Lower lobe of right lung (tissue), 2 donors: ENCODE data around the gene C20orf202. TPM values are rescaled to one million over a fixed set of nuclear protein-coding genes. Genes with fewer than 3 reads are reported as not detected.

Experiments used
- ATAC-seq, 2 donors: fragments of 200-7000 bp; cut with Tn5 transposase; one replicate each; pipeline ENCODE4 v1.9.1; 2020 to 2022; ENCODE audit warnings: mild to moderate bottlenecking in 2 of 2, moderate library complexity in 2 of 2
- DNase-seq: peaks from one replicate; pipeline ENCODE4 v3.0.0-alpha.2; 2020
- H3K27ac ChIP-seq: fragments of 200-600 bp; one replicate; pipeline ENCODE4 v1.8.0; 2022
- H3K27me3 ChIP-seq: fragments of 200-600 bp; one replicate; pipeline ENCODE4 v1.8.0; 2022; ENCODE audit warnings: low read depth
- H3K36me3 ChIP-seq: fragments of 200-600 bp; one replicate; pipeline ENCODE4 v1.8.0; 2022; ENCODE audit warnings: mild to moderate bottlenecking
- H3K4me1 ChIP-seq: fragments of 200-600 bp; one replicate; pipeline ENCODE4 v1.8.0; 2022
- H3K4me3 ChIP-seq: fragments of 200-600 bp; one replicate; pipeline ENCODE4 v1.8.0; 2022; ENCODE audit warnings: mild to moderate bottlenecking
- H3K9me3 ChIP-seq: fragments of 200-600 bp; one replicate; pipeline ENCODE4 v1.8.0; 2022
- intact Hi-C: fragments of 100-400 bp; cut with DNase I; formaldehyde crosslinking; loops from one replicate; pipeline ENCODE4 v1.11.0; 2022
- total RNA-seq: library from RNA; stranded (reverse); fragmentation: NEBNext Ultra II Directional; extraction: Animal tissue kit (Norgen Biotek cat#: 25700); gene quantifications from one replicate; pipeline ENCODE4 v1.2.1, GENCODE V29; 2021
- TF ChIP-seq, protein P1 (sequence below): fragments of 200-600 bp; IDR thresholded peaks from one replicate; pipeline ENCODE4 v1.8.0; 2022; ENCODE audit warnings: antibody characterized with exemption, mild to moderate bottlenecking
- donor health status: DM: no; HTN: yes; CAD: no; lungs with severe emphysema.

The C20orf202 gene
- total RNA-seq, 1 donor from 2014 or later, result 2.1 TPM

DNA sequence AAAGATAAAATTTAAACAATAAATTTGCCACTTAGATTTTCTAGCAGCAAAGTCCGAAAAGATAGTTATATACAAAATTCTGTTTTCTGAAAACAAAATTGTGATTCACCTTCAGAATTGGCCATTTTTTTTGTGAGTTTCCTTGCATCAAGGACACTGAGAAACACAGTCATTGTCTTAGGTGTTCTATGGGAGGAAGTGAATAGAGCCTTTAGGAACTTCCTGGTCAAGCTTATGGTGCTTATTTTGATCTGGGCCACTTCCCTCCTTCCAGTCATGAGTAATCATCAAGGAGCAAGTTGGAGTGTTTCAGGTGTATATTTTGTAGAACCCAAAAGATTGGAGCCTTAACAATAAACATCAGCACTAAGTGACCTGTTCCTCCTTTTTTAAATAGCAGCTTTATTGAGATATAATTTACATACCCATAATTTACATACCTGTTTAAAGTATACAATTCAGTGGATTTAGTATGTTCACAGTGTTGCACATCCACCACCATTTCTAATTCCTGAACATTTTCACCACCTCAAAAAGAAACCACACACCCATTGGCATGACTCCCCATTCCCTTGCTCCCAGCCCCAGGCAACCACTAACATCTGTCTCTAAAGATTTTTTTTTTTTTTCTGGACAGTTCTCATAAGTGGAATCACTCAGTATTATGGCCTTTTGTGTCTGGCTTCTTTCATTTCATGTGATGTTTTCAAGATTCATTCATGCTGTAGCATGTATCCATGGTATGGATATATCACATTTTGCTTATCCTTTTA is 36.1 kb upstream of the C20orf202 start:
- TF ChIP-seq, protein P1, sequence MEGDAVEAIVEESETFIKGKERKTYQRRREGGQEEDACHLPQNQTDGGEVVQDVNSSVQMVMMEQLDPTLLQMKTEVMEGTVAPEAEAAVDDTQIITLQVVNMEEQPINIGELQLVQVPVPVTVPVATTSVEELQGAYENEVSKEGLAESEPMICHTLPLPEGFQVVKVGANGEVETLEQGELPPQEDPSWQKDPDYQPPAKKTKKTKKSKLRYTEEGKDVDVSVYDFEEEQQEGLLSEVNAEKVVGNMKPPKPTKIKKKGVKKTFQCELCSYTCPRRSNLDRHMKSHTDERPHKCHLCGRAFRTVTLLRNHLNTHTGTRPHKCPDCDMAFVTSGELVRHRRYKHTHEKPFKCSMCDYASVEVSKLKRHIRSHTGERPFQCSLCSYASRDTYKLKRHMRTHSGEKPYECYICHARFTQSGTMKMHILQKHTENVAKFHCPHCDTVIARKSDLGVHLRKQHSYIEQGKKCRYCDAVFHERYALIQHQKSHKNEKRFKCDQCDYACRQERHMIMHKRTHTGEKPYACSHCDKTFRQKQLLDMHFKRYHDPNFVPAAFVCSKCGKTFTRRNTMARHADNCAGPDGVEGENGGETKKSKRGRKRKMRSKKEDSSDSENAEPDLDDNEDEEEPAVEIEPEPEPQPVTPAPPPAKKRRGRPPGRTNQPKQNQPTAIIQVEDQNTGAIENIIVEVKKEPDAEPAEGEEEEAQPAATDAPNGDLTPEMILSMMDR, result no peak
- DNase-seq (no peak), ATAC-seq (no peak)
- Histone ChIP-seq H3K27me3 (no peaks in the 10 kb centered on the region), H3K36me3 (peaks cover 92% of the 10 kb centered on the region), H3K9me3 (no peaks in the 10 kb centered on the region), H3K4me3 (no peak overlapping the region), H3K27ac (no peak overlapping the region), H3K4me1 (no peaks in the 10 kb centered on the region)
- intact Hi-C loops, result no loop called here

DNA sequence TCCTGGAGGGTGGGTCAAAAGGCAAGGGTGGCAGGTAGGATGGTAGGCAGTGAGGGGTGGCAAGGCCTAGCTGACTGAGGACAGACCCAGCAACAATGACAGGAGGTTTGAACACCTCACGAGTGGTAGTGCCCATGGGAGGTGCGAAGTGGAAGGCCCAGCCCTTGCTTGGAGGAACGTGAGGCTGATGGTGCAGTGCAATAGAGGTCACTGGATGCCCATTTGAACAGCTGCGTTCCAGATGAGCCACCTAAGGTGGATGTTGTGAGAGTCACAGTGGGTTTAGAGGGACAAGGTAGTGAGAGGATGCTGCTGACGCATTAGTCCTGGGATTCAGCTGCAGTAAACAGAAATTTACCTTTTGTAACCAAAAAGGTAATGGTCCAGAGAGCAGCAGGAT is 34.0 kb upstream of the C20orf202 start:
- ATAC-seq (no peak), DNase-seq (no peak)
- H3K4me1 ChIP-seq, result no peaks in the 10 kb centered on the region
- no peak overlapping the region for H3K27ac ChIP-seq
- intact Hi-C loops, result no loop called here
- TF ChIP-seq, protein P1, result no peak
- no peak overlapping the region for H3K4me3 ChIP-seq
- no peaks in the 10 kb centered on the region for H3K27me3 ChIP-seq
- peaks cover 92% of the 10 kb centered on the region for H3K36me3 ChIP-seq
- no peaks in the 10 kb centered on the region for H3K9me3 ChIP-seq

DNA sequence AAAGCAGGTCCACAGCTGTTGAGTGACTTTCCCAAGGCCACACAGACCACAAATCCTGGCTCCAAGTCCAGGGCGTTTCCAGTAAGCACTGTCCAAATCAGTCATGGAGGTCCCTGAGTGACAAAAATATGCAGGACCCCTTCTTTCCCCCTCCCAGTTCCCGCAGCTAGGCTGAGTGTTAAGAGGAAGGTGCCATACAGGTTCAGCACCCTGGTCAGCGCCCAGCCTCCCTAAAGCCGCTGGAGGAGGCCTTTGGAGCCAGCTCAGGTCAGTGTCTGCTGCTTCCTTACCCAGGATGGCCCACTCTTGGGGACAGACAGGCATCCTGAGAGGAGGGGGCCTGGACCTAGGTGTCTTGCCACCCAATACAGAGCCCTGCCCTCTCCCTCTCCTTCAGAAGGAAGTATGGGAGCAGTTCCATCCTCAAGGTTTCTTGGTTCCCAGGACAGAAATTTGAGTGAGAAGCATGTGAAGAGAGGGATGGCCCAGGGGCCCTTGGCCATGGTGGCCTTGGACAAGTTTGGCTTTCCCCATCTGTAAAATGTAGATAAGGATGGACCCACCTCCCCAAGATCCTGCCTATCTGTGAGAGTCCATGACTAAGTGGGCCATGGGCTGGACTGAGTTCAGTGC is 31.7 kb upstream of the C20orf202 start:
- intact Hi-C loops, result no loop called here
- Histone ChIP-seq H3K9me3 (no peaks in the 10 kb centered on the region), H3K36me3 (peaks cover 82% of the 10 kb centered on the region), H3K4me3 (no peak overlapping the region), H3K27ac (no peak overlapping the region), H3K4me1 (no peaks in the 10 kb centered on the region), H3K27me3 (no peaks in the 10 kb centered on the region)
- TF ChIP-seq, protein P1, result no peak
- ATAC-seq (no peak), DNase-seq (no peak)

DNA sequence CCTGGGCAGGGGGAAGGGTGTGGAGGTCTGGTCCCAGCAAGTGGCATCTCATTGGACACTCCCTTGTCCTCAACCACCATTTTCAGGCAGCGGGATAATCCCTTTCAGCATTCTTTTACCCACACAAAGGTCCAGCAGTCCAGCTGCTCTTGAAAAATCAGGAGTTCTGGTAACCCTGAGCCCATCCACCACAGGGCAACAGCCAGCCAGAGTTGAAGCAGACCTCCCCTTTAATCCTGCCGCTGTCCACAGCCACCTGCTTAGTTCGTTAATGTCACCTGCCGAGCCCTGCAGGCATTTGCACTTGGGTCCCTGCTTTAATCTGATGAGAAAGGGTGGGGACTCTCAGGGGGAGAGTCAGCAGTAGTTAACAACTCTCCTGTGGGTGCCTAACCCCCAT is 29.6 kb upstream of the C20orf202 start:
- H3K4me3 ChIP-seq, result no peak overlapping the region
- intact Hi-C loops, result no loop called here
- H3K27me3 ChIP-seq, result no peaks in the 10 kb centered on the region
- no peaks in the 10 kb centered on the region for H3K4me1 ChIP-seq
- peaks cover 66% of the 10 kb centered on the region for H3K36me3 ChIP-seq
- no peaks in the 10 kb centered on the region for H3K9me3 ChIP-seq
- TF ChIP-seq, protein P1, result no peak
- ATAC-seq, result no peak
- H3K27ac ChIP-seq, result no peak overlapping the region
- no peak for DNase-seq

DNA sequence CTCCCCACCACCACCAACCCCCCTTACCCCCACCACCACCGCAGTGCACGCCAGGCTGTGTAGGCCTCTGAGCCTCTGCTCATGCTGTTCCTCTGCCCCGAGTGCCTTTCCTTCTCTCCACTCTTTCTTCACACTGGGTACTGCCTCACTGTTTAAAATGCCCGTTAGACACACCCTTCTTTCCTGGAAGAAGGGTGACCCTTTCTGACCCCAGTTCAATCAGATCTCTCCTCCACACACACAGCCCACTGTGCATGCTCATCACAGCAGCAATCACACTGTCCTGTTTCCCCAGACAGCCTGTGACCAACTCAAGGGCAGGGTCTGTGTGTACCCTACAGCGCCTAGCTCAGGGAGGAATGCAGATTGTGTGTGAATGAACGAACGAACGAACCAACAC is 28.5 kb upstream of the C20orf202 start:
- TF ChIP-seq, protein P1, result no peak
- DNase-seq (no peak), ATAC-seq (no peak)
- intact Hi-C loops, result no loop called here
- H3K27ac ChIP-seq, result no peak overlapping the region
- H3K9me3 ChIP-seq, result no peaks in the 10 kb centered on the region
- H3K4me1 ChIP-seq, result no peaks in the 10 kb centered on the region
- peaks cover 55% of the 10 kb centered on the region for H3K36me3 ChIP-seq
- H3K27me3 ChIP-seq, result no peaks in the 10 kb centered on the region
- H3K4me3 ChIP-seq, result no peak overlapping the region
